ENCODE measurements around the gene NYNRIN. TPM values are rescaled to one million over a fixed set of nuclear protein-coding genes. Genes with fewer than 3 reads are reported as not detected.

The NYNRIN gene
- total RNA-seq, 1 donor from 2014 or later, result 6.2 TPM

DNA sequence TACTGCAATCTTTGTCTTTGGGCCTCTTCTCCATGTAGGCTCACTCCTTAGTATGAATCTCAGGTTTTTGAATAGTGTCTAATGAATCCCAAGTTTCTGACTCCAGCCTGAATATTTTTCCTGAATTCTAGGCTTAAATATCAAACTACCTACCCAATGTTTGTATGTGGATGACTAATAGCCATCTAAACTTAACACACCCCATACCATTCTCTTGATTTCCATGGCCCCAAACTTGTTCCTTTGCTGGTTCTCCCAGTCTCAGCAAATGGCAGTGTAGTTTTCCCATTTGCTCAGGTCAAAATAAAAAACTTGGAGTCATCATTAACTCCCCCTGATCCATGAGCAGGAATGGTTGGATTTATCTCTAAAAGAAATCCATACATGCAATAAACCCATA lies 62.5 kb downstream of the NYNRIN start:
- H3K4me3 ChIP-seq (ENCODE audit: low read depth, low read length), result no peak overlapping the region

DNA sequence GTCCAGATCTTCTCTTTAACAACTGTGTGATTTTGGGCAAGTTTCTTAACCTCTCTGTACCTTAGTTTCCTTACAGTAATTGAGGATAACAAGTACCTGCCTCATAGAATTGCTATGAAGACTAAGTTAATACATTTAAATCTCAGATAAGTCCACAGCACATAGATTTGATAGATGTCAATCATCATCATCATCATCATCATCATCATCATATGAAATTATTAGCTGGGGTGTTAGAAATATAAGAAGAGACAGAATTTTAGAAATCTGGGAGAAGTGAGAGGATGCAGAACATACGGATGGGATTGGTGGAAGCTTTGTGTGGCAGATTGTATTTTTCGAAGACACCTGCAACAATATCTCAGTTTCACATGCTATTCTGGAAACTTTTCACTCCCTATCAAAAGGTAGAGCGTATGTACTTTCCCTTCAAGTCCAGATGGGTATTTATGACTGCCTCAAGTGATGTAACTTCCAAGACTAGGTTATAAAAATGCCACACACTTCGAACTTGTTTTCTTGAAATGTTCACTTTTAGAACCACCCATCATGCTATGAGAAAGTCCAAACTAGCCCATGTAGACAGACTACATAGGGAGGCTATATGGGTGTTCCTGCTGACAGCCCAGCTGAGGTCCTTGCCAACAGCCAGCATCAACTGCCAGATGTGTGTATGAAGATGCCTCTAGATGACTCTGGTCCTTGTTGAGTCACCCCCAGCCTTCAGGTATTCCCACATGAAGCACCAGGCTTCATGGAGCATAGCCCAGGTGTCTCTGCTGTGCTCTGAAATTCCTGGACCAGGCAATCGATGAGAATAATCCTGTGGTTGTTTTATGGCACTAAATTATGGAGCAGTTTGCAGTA lies 64.4 kb downstream of the NYNRIN start:
- TF ChIP-seq, protein P1, sequence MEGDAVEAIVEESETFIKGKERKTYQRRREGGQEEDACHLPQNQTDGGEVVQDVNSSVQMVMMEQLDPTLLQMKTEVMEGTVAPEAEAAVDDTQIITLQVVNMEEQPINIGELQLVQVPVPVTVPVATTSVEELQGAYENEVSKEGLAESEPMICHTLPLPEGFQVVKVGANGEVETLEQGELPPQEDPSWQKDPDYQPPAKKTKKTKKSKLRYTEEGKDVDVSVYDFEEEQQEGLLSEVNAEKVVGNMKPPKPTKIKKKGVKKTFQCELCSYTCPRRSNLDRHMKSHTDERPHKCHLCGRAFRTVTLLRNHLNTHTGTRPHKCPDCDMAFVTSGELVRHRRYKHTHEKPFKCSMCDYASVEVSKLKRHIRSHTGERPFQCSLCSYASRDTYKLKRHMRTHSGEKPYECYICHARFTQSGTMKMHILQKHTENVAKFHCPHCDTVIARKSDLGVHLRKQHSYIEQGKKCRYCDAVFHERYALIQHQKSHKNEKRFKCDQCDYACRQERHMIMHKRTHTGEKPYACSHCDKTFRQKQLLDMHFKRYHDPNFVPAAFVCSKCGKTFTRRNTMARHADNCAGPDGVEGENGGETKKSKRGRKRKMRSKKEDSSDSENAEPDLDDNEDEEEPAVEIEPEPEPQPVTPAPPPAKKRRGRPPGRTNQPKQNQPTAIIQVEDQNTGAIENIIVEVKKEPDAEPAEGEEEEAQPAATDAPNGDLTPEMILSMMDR (conservative IDR thresholded peaks at IDR 0.05; ENCODE audit: low read depth, low read length), result no peak
- DNase-seq (ENCODE audit: low read depth), result no peak
- H3K4me3 ChIP-seq (ENCODE audit: low read depth, low read length), result no peak overlapping the region

More for the DNA sequence above, 62.5 kb downstream of the NYNRIN start:
- TF ChIP-seq, protein P1 (conservative IDR thresholded peaks at IDR 0.05; ENCODE audit: low read depth, low read length), result no peak
- no peak for DNase-seq (ENCODE audit: low read depth)

DNA sequence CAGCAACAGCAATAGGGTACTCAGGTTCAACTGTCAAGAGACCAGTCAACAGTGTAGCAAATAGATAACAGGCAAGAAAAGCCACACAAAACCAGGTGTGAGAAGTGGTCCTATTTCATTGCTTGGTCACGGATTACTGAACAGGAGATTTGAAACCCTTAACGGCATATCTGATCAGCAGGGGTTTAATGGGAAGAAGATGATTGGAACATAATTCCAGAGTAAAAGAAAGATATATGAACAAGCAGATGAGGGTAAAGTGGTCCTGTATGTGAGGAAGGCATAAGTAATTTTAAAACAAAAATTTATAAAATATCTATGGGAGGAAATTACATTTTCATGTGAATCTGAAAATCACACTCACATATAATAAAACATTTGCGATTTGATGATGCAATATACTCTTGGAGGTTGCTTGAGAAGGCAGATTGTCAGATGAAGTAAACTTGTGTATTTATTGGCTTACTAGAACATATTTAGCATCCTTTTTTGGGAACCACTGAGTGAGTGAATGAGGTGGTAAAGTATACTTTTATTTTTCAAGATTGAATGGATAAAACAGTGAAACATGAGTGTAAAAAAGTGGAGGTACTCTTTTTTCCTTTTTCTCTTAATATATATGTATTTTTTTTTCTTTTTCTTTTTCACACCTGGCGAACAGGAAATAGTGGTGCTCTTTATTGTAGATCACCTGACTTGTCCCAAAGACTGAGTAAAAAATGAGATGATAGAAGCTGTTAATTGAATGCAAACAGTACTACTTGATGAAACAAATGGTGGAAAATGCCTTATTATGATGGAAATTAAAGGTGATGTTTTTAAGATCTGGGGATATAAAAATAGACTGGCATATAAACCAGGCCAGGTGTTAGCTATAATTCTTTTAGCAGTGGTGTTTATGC lies 65.3 kb downstream of the NYNRIN start:
- no peak overlapping the region for H3K4me3 ChIP-seq (ENCODE audit: low read depth, low read length)
- TF ChIP-seq, protein P1 (conservative IDR thresholded peaks at IDR 0.05; ENCODE audit: low read depth, low read length), result no peak
- DNase-seq (ENCODE audit: low read depth), result no peak

DNA sequence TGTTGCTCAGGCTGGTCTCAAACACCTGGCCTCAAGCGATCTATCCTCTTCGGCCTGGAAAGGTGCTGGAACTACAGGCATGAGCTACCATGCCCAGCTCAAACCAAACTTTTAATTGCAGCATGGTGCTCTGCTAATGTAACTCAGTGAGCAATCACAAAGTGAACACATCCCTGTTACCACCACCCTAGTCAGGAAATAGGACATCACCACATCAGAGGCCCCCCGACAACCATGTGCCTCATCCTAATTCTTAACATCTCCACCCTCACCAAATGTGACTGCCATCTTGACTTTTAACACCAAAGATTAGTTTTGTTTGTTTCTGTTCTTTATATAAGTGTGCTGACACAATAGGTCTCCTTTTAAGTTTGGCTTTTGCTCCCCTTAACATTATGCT lies 66.6 kb downstream of the NYNRIN start:
- no peak for DNase-seq (ENCODE audit: low read depth)
- TF ChIP-seq, protein P1 (conservative IDR thresholded peaks at IDR 0.05; ENCODE audit: low read depth, low read length), result no peak
- H3K4me3 ChIP-seq (ENCODE audit: low read depth, low read length), result no peak overlapping the region

DNA sequence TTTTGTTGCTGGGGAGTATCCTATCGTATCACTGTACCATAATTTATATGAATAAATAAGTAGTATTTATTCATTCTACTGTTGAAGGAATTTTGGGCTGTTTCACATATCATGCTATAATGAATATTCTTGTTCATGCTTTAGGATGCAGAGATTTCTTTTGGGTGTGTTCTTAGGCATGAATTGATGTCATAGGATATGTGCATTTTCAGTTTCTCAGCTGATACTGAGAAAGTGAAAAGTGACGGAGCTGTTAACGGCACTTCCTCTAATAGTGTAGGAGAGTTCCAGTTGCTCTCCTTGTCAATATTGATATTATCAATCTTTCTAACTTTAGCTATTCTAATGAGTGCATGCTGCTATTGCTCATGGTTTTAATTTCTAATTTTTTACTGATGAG lies 67.0 kb downstream of the NYNRIN start:
- DNase-seq (ENCODE audit: low read depth), result no peak
- TF ChIP-seq, protein P1 (conservative IDR thresholded peaks at IDR 0.05; ENCODE audit: low read depth, low read length), result no peak
- H3K4me3 ChIP-seq (ENCODE audit: low read depth, low read length), result no peak overlapping the region

Other genes with a start within 250 kb of the NYNRIN start
- 26.8 and 45.1 TPM in 2 replicates for gene IRF9, start 237.7 kb upstream of the NYNRIN start, total RNA-seq
- 122 and 158 TPM in 2 replicates for gene REC8, start 226.9 kb upstream of the NYNRIN start, total RNA-seq
- gene IPO4, start 210.2 kb upstream of the NYNRIN start, total RNA-seq, result 60.4 and 102 TPM in 2 replicates
- gene TM9SF1, start 203.6 kb upstream of the NYNRIN start, total RNA-seq, result 54.4 and 84.1 TPM in 2 replicates
- gene TSSK4, start 193.3 kb upstream of the NYNRIN start, total RNA-seq, result not detected in 2 replicates
- gene CHMP4A, start 185.5 kb upstream of the NYNRIN start, total RNA-seq, result 42.8 and 88.4 TPM in 2 replicates
- gene MDP1, start 182.9 kb upstream of the NYNRIN start, total RNA-seq, result 15.6 and 26.1 TPM in 2 replicates
- gene NEDD8, start 166.6 kb upstream of the NYNRIN start, total RNA-seq, result 219 and 220 TPM in 2 replicates
- gene GMPR2, start 166.1 kb upstream of the NYNRIN start, total RNA-seq, result 64.2 and 136 TPM in 2 replicates
- gene TINF2, start 156.4 kb upstream of the NYNRIN start, total RNA-seq, result 43.2 and 53.2 TPM in 2 replicates
- gene TGM1, start 135.8 kb upstream of the NYNRIN start, total RNA-seq, result 0.63 and 0.94 TPM in 2 replicates
- 32.7 and 39.0 TPM in 2 replicates for gene RABGGTA, start 127.4 kb upstream of the NYNRIN start, total RNA-seq
- gene DHRS1, start 99.2 kb upstream of the NYNRIN start, total RNA-seq, result 25.7 and 26.4 TPM in 2 replicates
- 17.1 and 32.6 TPM in 2 replicates for gene NOP9, start 99.2 kb upstream of the NYNRIN start, total RNA-seq
- 2.0 and 3.6 TPM in 2 replicates for gene CIDEB, start 91.0 kb upstream of the NYNRIN start, total RNA-seq
- 1.3 and 2.7 TPM in 2 replicates for gene LTB4R2, start 88.9 kb upstream of the NYNRIN start, total RNA-seq
- gene LTB4R, start 87.5 kb upstream of the NYNRIN start, total RNA-seq, result 0.06 and 4.0 TPM in 2 replicates
- gene ADCY4, start 63.9 kb upstream of the NYNRIN start, total RNA-seq, result 1.6 and 8.0 TPM in 2 replicates
- gene RIPK3, start 59.0 kb upstream of the NYNRIN start, total RNA-seq, result 6.4 and 7.6 TPM in 2 replicates
- gene NFATC4, start 30.8 kb upstream of the NYNRIN start, total RNA-seq, result 4.5 and 30.2 TPM in 2 replicates
- 0.43 and 1.3 TPM in 2 replicates for gene CBLN3, start 30.7 kb downstream of the NYNRIN start, total RNA-seq
- gene KHNYN, start 31.0 kb downstream of the NYNRIN start, total RNA-seq, result 38.3 and 41.6 TPM in 2 replicates
- gene SDR39U1, start 43.8 kb downstream of the NYNRIN start, total RNA-seq, result 27.4 and 36.9 TPM in 2 replicates
- gene CMA1, start 109.3 kb downstream of the NYNRIN start, total RNA-seq, result not detected in 2 replicates
- not detected in 2 replicates for gene CTSG, start 177.2 kb downstream of the NYNRIN start, total RNA-seq
- not detected in 2 replicates for gene GZMH, start 210.7 kb downstream of the NYNRIN start, total RNA-seq
- not detected in 2 replicates for gene GZMB, start 235.2 kb downstream of the NYNRIN start, total RNA-seq